Activated naive CD8-positive, alpha-beta T cell (primary cell): ENCODE results near the gene SCGB1D1.

Source experiments
- H3K27ac Mint-ChIP-seq: one replicate; pipeline ENCODE4 v1.8.0; 2021; ENCODE audit warnings: mixed read lengths
- H3K27me3 Mint-ChIP-seq: one replicate; pipeline ENCODE4 v1.8.0; 2021; ENCODE audit warnings: mixed read lengths
- H3K36me3 Mint-ChIP-seq: one replicate; pipeline ENCODE4 v1.8.0; 2021; ENCODE audit warnings: mixed read lengths
- H3K4me1 Mint-ChIP-seq: one replicate; pipeline ENCODE4 v1.8.0; 2021; ENCODE audit warnings: low read depth, mixed read lengths
- H3K4me3 Mint-ChIP-seq: one replicate; pipeline ENCODE4 v1.8.0; 2021; ENCODE audit warnings: mild to moderate bottlenecking, mixed read lengths
- H3K9me3 Mint-ChIP-seq: one replicate; pipeline ENCODE4 v1.8.0; 2021; ENCODE audit warnings: low read depth, mixed read lengths

The SCGB1D1 gene

DNA sequence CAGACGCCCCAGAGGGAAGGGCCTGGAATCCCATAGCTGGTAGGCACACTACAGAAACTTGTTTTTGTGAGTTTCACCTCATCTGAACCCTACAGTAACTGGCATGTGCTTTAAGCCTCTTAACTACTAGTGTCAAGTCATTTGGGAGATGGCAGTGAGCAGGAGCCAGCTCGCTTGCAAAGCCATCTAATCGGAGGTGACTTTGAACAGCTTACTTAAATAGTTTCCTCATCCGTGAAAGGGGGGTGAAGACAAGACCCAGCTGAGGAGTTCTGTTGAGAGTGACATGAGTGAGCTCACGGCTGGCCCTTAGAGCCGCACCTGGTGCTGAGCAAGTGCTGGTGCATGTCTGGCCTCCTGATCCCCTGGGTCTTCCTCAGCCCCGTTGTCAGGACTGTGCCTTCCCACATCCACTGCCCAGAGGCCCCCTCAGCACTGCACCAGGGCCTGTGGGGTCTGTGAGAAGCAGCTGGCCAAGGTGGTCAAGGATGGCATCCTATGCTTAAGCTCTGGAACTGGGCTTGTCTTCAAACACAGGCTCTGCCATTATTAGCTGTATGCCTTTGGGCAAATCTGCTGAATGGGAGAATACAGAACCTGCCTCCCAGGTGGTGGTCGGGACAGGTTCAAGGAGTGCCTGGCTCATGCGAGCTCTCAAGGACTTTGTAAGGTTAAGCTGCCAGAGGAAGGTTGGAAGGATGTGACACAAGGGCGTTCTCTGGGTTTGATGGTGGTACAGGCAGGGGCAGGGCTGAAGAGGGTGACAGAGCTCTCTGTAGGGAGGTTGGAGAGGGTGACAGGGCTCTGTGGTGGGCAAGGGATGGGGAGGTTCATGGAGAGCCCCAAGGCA is 38.9 kb upstream of the SCGB1D1 start:
- peaks cover 9% of the 10 kb centered on the region for H3K36me3 Mint-ChIP-seq
- H3K9me3 Mint-ChIP-seq = no peaks in the 10 kb centered on the region
- H3K27me3 Mint-ChIP-seq = no peaks in the 10 kb centered on the region
- no peak overlapping the region for H3K27ac Mint-ChIP-seq
- no peak overlapping the region for H3K4me3 Mint-ChIP-seq
- H3K4me1 Mint-ChIP-seq = no peaks in the 10 kb centered on the region

DNA sequence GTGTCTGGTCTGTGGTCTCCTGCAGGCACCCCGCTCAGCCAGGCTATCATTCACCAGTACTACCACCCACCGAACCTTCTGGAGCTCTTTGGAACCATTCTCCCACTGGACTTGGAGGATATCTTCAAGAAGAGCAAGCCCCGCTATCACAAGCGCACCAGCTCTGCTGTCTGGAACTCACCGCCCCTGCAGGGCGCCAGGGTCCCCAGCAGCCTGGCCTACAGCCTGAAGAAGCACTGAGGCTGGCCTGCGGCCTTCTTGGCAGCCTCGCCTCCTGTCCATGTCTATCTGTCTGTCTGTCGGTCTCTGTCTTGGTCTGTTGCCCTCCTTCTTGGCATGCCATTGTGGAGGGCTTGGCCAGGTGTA is 38.3 kb upstream of the SCGB1D1 start:
- no peak overlapping the region for H3K4me3 Mint-ChIP-seq
- peaks cover 9% of the 10 kb centered on the region for H3K36me3 Mint-ChIP-seq
- H3K27ac Mint-ChIP-seq = no peak overlapping the region
- H3K9me3 Mint-ChIP-seq = no peaks in the 10 kb centered on the region
- H3K4me1 Mint-ChIP-seq = no peaks in the 10 kb centered on the region
- no peaks in the 10 kb centered on the region for H3K27me3 Mint-ChIP-seq

DNA sequence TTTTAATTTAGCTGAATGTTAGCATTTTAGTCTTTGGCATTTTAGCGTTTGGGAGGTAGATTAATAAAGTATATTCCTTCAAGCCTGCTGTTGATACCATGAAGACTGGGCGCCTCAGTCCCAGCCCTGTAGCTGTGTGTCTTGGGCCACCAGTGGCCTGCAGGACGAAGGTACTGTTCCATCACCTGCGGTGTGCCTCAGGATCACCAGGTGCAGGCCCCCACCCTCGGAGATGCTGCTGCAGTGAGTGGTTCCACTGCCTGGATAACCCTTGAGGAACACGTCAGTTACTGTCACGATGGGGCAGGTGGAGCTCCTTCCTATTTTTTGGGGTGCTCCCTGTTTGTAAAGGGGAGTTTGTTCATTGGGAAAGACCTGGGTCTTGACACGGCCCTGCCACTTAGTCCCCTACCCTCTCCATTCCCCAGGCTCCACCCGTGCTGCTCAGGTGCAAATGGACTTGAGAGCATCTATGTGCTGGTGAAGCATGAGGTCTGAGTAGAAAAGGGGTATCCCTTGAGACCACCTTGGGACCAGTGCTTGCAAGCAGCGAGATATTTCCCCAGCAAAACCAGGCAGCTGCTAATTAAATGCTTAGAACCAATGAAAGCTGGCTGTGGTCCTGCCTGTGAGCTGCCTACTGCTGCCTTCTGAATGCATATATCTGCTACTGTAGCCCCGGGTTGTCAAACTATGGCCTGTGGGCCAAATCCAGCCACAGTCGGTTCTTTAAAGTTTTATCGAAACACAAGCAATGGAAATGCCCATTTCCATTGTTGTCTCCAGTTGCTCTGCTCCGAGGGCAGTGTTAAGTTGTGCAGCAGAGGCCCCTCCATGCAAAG is 37.5 kb upstream of the SCGB1D1 start:
- H3K4me3 Mint-ChIP-seq = no peak overlapping the region
- H3K4me1 Mint-ChIP-seq = no peaks in the 10 kb centered on the region
- peaks cover 9% of the 10 kb centered on the region for H3K36me3 Mint-ChIP-seq
- no peak overlapping the region for H3K27ac Mint-ChIP-seq
- H3K27me3 Mint-ChIP-seq = no peaks in the 10 kb centered on the region
- H3K9me3 Mint-ChIP-seq = no peaks in the 10 kb centered on the region

DNA sequence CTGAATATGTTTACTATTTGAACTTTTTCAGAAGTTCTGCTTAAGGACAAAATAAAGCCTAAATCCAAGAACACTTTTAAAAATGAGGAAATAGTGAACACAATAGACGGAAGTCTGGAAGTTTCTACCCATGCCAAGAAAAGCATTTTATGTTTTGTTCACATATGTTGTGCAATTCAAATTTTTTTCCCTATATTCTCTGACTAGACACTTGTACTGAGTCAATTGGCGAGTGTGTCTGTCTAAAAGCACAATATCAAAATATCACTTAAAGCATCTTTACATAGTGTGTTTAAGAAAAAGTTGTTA is 37.0 kb upstream of the SCGB1D1 start:
- Mint-ChIP-seq H3K4me3 (no peak overlapping the region), H3K9me3 (no peaks in the 10 kb centered on the region), H3K36me3 (peaks cover 9% of the 10 kb centered on the region), H3K4me1 (no peaks in the 10 kb centered on the region), H3K27ac (no peak overlapping the region), H3K27me3 (no peaks in the 10 kb centered on the region)

DNA sequence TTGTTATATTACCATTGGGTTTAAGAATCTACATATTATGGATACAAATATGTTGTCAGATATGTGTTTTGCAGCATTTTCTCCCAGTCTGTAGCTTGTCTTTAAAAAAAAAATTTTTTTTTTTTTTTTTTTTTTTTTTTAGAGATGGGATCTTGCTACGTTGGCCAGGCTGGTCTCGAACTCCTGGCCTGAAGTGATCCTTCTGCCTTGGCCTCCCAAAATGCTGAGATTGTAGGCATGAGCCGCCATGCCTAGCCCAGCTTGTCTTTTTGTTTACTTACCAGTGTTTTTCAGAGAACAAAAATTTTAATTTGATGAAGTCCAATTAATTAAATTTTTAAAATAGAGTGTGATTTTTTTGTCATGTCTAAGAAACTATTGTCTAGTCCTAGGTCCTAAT is 36.4 kb upstream of the SCGB1D1 start:
- no peaks in the 10 kb centered on the region for H3K9me3 Mint-ChIP-seq
- peaks cover 9% of the 10 kb centered on the region for H3K36me3 Mint-ChIP-seq
- H3K4me3 Mint-ChIP-seq = no peak overlapping the region
- H3K27me3 Mint-ChIP-seq = no peaks in the 10 kb centered on the region
- H3K4me1 Mint-ChIP-seq = no peaks in the 10 kb centered on the region
- no peak overlapping the region for H3K27ac Mint-ChIP-seq

DNA sequence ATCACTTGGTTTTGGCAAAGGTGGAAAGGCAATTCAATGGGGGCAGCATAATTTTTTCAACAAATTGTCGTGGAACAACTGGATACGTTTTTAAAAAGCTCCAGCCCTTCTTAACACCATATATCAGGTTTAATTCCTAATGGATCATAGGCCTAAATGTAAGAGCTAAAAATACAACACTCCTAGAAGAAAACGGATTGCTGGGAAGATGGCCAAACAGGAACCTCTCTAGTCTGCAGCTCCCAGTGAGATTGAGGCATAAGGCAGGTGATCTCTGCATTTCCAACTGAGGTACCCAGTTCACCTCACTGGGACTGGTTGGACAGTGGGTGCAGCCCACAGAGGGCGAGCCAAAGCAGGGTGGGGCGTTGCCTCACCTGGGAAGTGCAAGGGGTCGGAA is 32.4 kb upstream of the SCGB1D1 start:
- Mint-ChIP-seq H3K4me1 (no peaks in the 10 kb centered on the region), H3K27me3 (peaks cover 16% of the 10 kb centered on the region), H3K4me3 (no peak overlapping the region), H3K27ac (no peak overlapping the region), H3K36me3 (peaks cover 6% of the 10 kb centered on the region), H3K9me3 (no peaks in the 10 kb centered on the region)

DNA sequence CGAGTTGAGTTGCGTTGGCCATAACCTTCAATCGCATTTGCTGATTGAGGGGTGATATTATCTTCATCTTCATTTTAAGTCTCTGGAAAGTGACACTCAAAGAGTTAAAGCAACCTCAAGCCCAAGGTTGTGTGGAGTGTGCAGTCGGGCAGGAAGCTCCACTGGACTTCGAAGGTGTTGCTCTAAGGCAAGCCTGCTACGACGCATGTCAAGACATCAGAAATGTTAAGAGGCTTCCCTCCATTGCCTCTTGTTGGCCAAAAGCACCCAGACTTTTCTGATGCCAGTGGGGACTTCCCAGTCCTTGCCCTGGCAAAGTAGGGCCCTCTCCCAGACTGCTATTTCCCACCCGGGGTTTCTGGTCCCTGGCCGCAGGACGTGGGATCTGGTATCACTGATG is 23.6 kb upstream of the SCGB1D1 start:
- Mint-ChIP-seq H3K4me3 (no peak overlapping the region), H3K27me3 (peaks cover 15% of the 10 kb centered on the region), H3K4me1 (peaks cover 2% of the 10 kb centered on the region), H3K27ac (no peak overlapping the region), H3K9me3 (no peaks in the 10 kb centered on the region), H3K36me3 (no peaks in the 10 kb centered on the region)

DNA sequence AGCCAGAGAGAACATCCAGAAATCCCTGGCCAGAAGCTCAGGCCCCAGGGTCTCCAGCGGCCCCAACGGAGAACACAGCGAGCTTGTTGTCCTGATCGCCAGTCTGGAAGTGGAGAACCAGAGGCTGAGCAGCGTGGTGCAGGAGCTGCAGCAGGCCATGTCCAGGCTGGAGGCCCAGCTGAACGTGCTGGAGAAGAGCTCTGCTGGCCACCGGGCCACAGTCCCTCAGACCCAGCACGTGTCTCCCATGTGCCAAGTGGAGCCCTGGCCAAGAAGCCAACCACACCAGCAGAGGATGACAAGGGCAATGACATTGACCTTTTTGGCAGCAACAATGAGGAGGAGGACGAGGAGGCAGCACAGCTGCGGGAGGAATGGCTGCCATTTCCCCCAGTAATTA is 20.6 kb upstream of the SCGB1D1 start:
- Mint-ChIP-seq H3K36me3 (no peaks in the 10 kb centered on the region), H3K27ac (no peak overlapping the region), H3K9me3 (no peaks in the 10 kb centered on the region), H3K4me3 (no peak overlapping the region), H3K4me1 (peaks cover 4% of the 10 kb centered on the region), H3K27me3 (peaks cover 15% of the 10 kb centered on the region)

DNA sequence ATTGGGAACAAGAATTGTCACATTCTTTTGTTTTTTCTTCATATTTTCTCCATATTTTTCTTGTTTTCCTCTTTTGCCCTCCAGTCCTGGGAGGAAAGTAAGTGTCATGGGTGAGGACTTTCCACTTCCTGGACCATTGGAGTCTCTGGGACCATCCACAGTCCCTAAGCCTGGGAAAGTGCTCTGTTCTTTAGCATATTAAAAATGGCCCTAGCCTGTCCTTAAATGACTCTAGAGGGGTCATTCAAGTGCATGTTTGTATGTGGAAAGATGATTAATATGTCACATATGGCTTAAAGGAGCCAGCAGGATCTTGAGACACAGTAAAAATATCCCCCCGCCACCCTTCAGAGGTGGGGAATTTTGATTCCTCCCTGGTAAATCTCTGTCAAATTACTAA is 20.1 kb upstream of the SCGB1D1 start:
- Mint-ChIP-seq H3K4me1 (peaks cover 4% of the 10 kb centered on the region), H3K9me3 (no peaks in the 10 kb centered on the region), H3K4me3 (no peak overlapping the region), H3K36me3 (no peaks in the 10 kb centered on the region), H3K27ac (no peak overlapping the region), H3K27me3 (peaks cover 17% of the 10 kb centered on the region)

DNA sequence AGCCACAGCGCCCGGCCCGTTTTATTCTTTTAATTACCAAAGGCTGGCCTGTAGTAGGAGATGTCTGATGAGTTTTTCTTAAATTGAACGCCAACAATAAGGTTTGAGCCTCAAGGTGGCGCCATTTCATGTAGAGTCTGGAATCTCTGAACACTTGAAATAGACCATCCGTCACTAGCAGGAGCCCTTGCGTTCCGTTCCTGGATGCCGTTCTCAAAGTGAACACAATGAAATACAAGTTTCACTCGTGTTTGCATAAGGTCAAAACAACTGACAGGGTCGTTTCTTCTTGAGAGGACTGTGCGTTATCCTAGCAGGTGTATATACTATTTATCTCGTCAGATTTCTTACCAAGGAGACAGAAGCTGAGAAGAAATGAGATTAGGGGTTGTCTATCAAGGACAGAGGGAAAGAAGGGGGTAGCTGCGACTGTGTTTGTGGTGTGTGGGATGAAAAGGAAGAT is 18.7 kb upstream of the SCGB1D1 start:
- Mint-ChIP-seq H3K27ac (no peak overlapping the region), H3K36me3 (no peaks in the 10 kb centered on the region), H3K4me3 (peak overlapping the region; percentile 30), H3K27me3 (peaks cover 14% of the 10 kb centered on the region), H3K9me3 (no peaks in the 10 kb centered on the region), H3K4me1 (peaks cover 4% of the 10 kb centered on the region)

DNA sequence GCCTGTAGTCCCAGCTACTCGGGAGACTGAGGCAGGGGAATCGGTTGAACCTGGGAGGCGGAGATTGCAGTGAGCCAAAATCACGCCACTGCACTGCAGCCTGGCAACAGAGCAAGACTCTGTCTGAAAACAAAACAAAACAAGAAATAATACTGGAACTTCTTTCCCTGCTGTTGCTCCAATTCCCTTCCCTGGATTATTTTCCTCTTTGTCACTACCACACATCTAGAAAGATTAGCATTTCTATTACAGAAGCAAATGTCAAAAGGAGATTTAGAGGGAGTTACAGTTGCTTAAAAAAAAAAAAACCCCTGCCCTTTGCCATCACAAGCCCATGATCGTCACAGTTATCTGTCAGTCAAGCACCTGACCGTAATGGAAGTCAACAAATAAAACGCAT is 17.7 kb upstream of the SCGB1D1 start:
- H3K4me1 Mint-ChIP-seq = peaks cover 4% of the 10 kb centered on the region
- peaks cover 14% of the 10 kb centered on the region for H3K27me3 Mint-ChIP-seq
- no peak overlapping the region for H3K27ac Mint-ChIP-seq
- H3K36me3 Mint-ChIP-seq = no peaks in the 10 kb centered on the region
- no peaks in the 10 kb centered on the region for H3K9me3 Mint-ChIP-seq
- no peak overlapping the region for H3K4me3 Mint-ChIP-seq

DNA sequence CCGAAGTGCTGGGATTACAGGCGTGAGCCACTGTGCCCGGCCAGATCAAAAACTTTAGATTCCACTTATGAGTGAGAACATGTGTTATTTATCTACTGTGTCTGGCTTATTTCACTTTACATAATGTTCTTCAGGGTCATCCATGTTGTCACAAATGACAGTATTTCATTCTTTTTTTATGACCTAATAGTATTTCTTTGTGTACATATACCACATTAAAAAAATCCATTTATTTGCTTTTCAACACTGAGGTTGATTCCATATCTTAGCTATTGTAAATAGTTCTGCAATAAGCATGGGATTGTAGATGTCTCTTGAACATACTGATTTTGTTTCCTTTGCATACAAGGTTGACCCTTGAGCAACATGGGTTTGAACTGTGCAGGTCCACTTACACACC is 13.2 kb upstream of the SCGB1D1 start:
- Mint-ChIP-seq H3K4me1 (no peaks in the 10 kb centered on the region), H3K27me3 (peaks cover 5% of the 10 kb centered on the region), H3K9me3 (no peaks in the 10 kb centered on the region), H3K36me3 (no peaks in the 10 kb centered on the region), H3K4me3 (no peak overlapping the region), H3K27ac (no peak overlapping the region)

DNA sequence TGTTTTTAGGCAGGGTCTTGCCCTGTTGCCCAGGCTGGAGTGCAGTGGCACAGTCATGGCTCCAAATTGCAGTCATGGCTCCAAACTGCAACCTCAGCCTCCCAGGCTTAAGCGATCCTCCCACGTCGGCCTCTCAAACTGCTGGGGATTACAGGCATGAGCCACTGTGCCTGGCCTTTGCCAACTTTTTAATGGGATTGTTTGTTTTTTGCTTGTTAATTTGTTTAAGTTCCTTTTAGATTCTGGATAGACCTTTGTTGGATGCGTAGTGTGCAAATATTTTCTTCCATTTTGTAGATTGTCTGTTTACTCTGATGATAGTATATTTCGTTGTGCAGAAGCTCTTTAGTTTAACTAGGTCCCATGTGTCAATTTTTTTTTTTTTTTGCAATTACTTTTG is 10.0 kb upstream of the SCGB1D1 start:
- Mint-ChIP-seq H3K27me3 (peaks cover 8% of the 10 kb centered on the region), H3K4me3 (no peak overlapping the region), H3K27ac (no peak overlapping the region), H3K4me1 (no peaks in the 10 kb centered on the region), H3K36me3 (peaks cover under 1% of the 10 kb centered on the region), H3K9me3 (no peaks in the 10 kb centered on the region)

DNA sequence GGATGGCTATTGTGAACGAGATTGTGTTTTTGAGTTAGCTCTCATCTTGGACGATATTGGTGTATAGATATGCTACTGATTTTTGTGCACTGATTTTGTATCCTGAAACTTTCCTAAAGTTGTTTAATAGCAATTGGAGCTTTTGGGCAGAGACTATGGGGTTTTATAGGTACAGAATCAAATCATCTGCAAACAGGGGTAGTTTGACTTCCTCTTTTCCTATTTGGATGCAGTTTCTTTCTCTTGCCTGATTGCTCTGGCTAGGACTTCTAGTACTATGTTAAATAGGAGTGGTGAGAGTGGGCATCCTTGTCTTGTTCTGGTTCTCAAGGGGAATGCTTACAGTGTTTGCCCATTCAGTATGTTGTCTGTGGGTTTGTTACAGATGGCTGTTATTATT is 8.9 kb upstream of the SCGB1D1 start:
- H3K4me3 Mint-ChIP-seq = no peak overlapping the region
- no peaks in the 10 kb centered on the region for H3K4me1 Mint-ChIP-seq
- peaks cover 3% of the 10 kb centered on the region for H3K36me3 Mint-ChIP-seq
- H3K9me3 Mint-ChIP-seq = no peaks in the 10 kb centered on the region
- H3K27me3 Mint-ChIP-seq = peaks cover 11% of the 10 kb centered on the region
- no peak overlapping the region for H3K27ac Mint-ChIP-seq

DNA sequence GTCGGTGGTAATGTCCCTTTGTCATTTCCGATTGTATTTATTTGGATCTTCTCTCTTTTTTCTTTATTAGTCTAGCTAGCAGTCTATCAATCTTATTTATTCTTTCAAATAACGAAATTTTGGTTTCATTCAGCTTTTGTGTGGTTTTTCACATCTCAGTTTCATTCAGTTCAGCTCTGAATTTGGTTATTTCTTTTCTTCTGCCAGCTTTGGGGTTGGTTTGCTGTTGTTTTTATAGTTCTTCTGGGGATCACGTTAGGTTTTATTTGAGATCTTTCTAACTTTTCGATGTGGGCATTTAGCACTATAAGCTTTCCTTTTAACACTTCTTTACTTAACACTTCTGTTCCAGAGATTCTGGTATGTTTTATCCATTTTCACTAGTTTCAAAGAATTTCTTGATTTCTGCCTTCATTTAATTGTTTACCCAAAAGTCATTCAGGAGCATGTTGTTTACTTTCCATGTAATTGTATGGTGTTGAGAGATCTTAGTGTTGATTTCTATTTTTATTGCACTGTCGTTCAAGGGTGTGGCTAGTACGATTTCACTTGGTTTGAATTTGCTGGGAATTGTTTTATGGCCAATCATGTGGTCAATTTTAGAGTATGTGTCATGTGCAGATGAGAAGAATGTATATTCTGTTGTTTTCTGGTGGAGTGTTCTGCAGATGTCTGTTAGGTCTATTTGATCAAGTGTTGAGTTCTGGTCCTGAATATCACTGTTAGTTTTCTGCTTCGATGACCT is 7.7 kb upstream of the SCGB1D1 start:
- Mint-ChIP-seq H3K4me1 (no peaks in the 10 kb centered on the region), H3K27me3 (peaks cover 12% of the 10 kb centered on the region), H3K4me3 (no peak overlapping the region), H3K9me3 (no peaks in the 10 kb centered on the region), H3K27ac (no peak overlapping the region), H3K36me3 (peaks cover 3% of the 10 kb centered on the region)
